Stomach (tissue), 9 donors: ENCODE measurements around the gene TBC1D16. TPM values are rescaled to one million over a fixed set of nuclear protein-coding genes. Genes with fewer than 3 reads are reported as not detected.

Source experiments
- DNase-seq, 2 donors: peaks; one replicate each; pipeline versions ENCODE4 v3.0.0 to v3.0.0-alpha.2; 2013 to 2019
- H3K27ac ChIP-seq, 5 donors: fragments of 200-600 bp in 4 of 5; sonication (generic) in 4 of 5; one replicate each; pipeline ENCODE4 v1.5.1; 2013 to 2019; ENCODE audit warnings: mild to moderate bottlenecking in 1 of 5, moderate library complexity in 1 of 5
- H3K27me3 ChIP-seq, 3 donors: fragments of 200-600 bp; sonication (generic); one replicate each; pipeline ENCODE4 v1.5.1; 2017 to 2019; ENCODE audit warnings: mixed run types in 1 of 3
- H3K36me3 ChIP-seq, 4 donors: fragments of 200-600 bp; sonication (generic); 1 replicate in 3 of 4; 2 replicates in 1 of 4; pipeline ENCODE4 v1.5.1; 2016 to 2019
- H3K4me1 ChIP-seq, 4 donors: fragments of 200-600 bp; sonication (generic); one replicate each; pipeline ENCODE4 v1.5.1; 2016 to 2019
- H3K4me3 ChIP-seq, 4 donors: fragments of 200-600 bp; sonication (generic) in 3 of 4; one replicate each; pipeline ENCODE4 v1.5.1; 2016 to 2019; ENCODE audit warnings: mild to moderate bottlenecking in 1 of 4
- H3K9me3 ChIP-seq, 4 donors: fragments of 200-600 bp; sonication (generic); one replicate each; pipeline ENCODE4 v1.5.1; 2016 to 2019
- EP300 ChIP-seq: sonication (generic); formaldehyde crosslinking; IDR thresholded peaks from one replicate; pipeline ENCODE4 v1.6.1; 2017; ENCODE audit warnings: antibody characterized with exemption
- POLR2A ChIP-seq, 4 donors: fragments of 450-650 bp; IDR thresholded peaks; one replicate each; pipeline ENCODE4 v1.6.1; 2016; ENCODE audit warnings: antibody characterized with exemption in 4 of 4, control low read depth in 2 of 4, mild to moderate bottlenecking in 1 of 4, moderate library complexity in 1 of 4
- POLR2AphosphoS5 ChIP-seq, 3 donors: sonication (generic); formaldehyde crosslinking; IDR thresholded peaks; one replicate each; pipeline ENCODE4 v1.6.1; 2016; ENCODE audit warnings: antibody characterized with exemption in 3 of 3
- WGBS, 5 donors: extraction: QIAGEN DNeasy Blood & Tissue Kit in 3 of 5; methylation state at CpG; one replicate each; pipeline versions ENCODE4 v1.1.5 to v1.1.7; 2013 to 2018; 5-methylcytosine and 5-hydroxymethylcytosine counted together
- intact Hi-C: fragments of 100-400 bp; cut with DNase I; formaldehyde crosslinking; loops from one replicate; pipeline ENCODE4 v1.15.1; 2023; ENCODE audit warnings: low total_unique reads
- polyA plus RNA-seq, 3 donors: library from polyadenylated mRNA; stranded (reverse); fragments of 200-250 nt; gene quantifications; one replicate each; pipeline ENCODE4 v1.2.3, GENCODE V29; 2013
- total RNA-seq, 5 donors: library from RNA; depleted of rRNA; stranded (reverse); fragments of >200 nt; gene quantifications; one replicate each; pipeline versions ENCODE4 v1.1.0 to v1.2.3, GENCODE V29; 2014 to 2016
- TF ChIP-seq, protein P1 (sequence below), 7 experiments: fragments of 450-650 bp in 4 of 7; fragments of 200-600 bp in 3 of 7; sonication (generic) in 3 of 7; IDR thresholded peaks; one replicate each; pipeline ENCODE4 v1.5.1; 2016 to 2019; ENCODE audit warnings: antibody characterized with exemption in 7 of 7, control low read depth in 2 of 7, mild to moderate bottlenecking in 1 of 7
- donor health status: healthy with polysubstance abuse.
- donor health status: Bipolar disorder and iron deficiency.
- donor health status: healthy.

TBC1D16 gene
- total and polyA plus RNA-seq, 8 donors = 3.0 to 22.2 (median 16.8) TPM

DNA sequence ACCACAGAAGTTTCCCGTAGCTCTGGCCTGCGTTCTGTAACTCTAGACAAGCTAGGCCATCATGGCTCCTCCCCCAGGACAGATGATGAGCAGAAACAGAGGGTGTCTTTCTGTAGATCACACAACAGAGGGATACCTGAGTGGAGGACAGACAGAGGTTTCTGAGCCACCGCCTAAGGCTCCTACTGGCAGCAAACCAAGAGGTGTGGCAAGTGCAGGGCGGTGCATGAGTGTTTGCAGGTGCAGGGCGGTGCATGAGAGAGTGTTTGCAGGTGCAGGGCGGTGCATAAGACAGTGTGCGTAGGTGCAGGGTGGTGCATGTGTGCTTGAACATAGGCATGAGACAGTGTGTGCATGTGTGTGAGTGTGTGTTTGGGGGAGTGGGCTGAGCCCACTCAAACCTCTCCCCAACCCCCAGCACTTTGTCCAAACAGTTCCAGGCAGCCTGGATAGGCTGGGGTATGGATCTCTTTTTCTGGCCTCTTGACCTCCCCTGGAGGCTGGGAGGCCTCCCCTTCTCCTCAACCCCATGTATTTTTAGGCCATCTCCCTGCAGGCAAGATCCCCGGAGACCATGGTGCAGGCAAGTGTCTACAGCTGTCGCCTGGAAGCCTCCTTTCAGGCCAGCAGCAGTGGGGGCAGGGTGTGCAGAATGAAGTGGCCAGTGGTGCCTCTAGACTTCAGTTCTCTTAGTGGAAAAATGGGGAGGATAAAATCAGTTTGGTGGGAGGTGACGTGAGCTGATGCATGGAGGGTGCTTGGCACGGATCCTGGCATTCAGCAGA lies 143.0 kb downstream of the TBC1D16 start:
- TF ChIP-seq POLR2A (IDR thresholded peaks at IDR 0.05) = no peak
- TF ChIP-seq, protein P1, sequence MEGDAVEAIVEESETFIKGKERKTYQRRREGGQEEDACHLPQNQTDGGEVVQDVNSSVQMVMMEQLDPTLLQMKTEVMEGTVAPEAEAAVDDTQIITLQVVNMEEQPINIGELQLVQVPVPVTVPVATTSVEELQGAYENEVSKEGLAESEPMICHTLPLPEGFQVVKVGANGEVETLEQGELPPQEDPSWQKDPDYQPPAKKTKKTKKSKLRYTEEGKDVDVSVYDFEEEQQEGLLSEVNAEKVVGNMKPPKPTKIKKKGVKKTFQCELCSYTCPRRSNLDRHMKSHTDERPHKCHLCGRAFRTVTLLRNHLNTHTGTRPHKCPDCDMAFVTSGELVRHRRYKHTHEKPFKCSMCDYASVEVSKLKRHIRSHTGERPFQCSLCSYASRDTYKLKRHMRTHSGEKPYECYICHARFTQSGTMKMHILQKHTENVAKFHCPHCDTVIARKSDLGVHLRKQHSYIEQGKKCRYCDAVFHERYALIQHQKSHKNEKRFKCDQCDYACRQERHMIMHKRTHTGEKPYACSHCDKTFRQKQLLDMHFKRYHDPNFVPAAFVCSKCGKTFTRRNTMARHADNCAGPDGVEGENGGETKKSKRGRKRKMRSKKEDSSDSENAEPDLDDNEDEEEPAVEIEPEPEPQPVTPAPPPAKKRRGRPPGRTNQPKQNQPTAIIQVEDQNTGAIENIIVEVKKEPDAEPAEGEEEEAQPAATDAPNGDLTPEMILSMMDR (IDR thresholded peaks at IDR 0.05) = peak in 1 of 7 experiments; percentile 7
- TF ChIP-seq POLR2AphosphoS5 (IDR thresholded peaks at IDR 0.05) = no peak
- TF ChIP-seq EP300 = no peak
- Histone ChIP-seq H3K27ac (no peak overlapping the region), H3K36me3 (no peaks in the 10 kb centered on the region), H3K9me3 (no peaks in the 10 kb centered on the region), H3K4me3 (no peak overlapping the region), H3K27me3 (peaks cover 0 to 72% (median 12%) of the 10 kb centered on the region in 3 donors), H3K4me1 (peaks cover 6 to 29% (median 25%) of the 10 kb centered on the region in 4 donors)
- intact Hi-C loops = no loop called here
- 36 to 55% (median 43%) methylated on average over 11 of the region's 11 CpGs for WGBS, 5 donors
- peak; percentile 78 to 80 for DNase-seq

DNA sequence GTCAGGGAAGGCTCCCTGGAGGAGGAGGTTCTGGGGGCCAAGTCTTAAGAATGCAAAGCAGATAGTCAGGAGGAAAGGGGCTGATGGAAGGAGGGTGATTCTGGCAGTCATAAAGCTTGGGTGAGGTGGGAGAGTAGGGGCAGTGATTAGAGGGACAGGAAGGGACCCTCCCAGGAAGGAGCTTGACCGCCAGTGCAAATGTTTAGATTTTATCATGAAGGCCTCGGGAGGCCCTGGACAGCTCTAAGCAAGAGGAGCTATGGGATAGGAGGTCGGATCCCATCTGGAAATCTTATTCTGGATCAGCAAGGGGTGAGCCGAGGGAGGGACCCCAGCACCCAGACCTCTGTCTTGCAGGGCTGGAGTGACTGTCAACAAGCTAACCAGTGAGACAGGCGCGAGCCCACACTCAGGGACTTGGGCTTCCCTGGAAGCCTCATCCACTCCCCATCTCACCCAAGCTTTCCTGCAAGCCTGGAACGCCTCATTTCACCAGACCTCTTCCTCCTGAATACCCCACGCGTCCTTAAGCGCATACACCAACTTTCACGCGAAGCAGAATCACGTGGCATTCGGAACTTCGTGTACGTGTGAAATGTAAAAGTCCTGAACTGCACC lies 144.4 kb downstream of the TBC1D16 start:
- TF ChIP-seq POLR2A (IDR thresholded peaks at IDR 0.05) (no peak), EP300 (no peak), POLR2AphosphoS5 (IDR thresholded peaks at IDR 0.05) (no peak)
- TF ChIP-seq, protein P1 (IDR thresholded peaks at IDR 0.05) = no peak
- no peak overlapping the region for H3K4me3 ChIP-seq
- peaks cover 6 to 26% (median 25%) of the 10 kb centered on the region in 4 donors for H3K4me1 ChIP-seq
- intact Hi-C loops = no loop called here
- peaks cover 0 to 72% (median 12%) of the 10 kb centered on the region in 3 donors for H3K27me3 ChIP-seq
- DNase-seq = no peak
- H3K36me3 ChIP-seq = no peaks in the 10 kb centered on the region
- H3K27ac ChIP-seq = no peak overlapping the region
- WGBS, 5 donors = 80 to 84% (median 81%) methylated on average over 16 of the region's 16 CpGs
- no peaks in the 10 kb centered on the region for H3K9me3 ChIP-seq

DNA sequence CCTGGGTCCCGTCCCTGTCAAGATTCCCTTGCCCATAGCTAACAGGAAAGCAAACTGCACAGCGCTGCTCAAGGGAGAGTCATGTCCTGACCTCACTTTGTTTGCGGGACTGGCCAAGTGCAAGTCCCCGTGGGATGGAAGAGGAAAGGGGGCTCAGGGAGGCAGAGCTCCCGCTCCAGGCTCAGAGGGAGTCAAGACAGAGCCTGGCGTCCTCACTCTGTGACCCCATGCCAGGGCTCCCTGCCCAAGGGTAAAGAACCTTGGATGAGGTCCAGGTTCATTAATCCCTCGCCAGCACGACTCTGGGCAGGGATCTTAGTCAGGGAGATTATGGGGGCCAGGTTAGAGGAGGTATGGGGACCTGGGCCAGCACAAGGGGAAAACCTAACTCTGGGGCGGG lies 145.0 kb downstream of the TBC1D16 start:
- Histone ChIP-seq H3K4me3 (no peak overlapping the region), H3K4me1 (peaks cover 6 to 26% (median 25%) of the 10 kb centered on the region in 4 donors), H3K9me3 (no peaks in the 10 kb centered on the region), H3K27me3 (peaks cover 0 to 74% (median 12%) of the 10 kb centered on the region in 3 donors), H3K27ac (no peak overlapping the region), H3K36me3 (no peaks in the 10 kb centered on the region)
- DNase-seq = peak in 1 of 2 donors; percentile 43
- WGBS, 5 donors = 20 to 38% (median 33%) methylated on average over 9 of the region's 9 CpGs
- TF ChIP-seq, protein P1 (IDR thresholded peaks at IDR 0.05) = no peak
- no peak for TF ChIP-seq EP300
- intact Hi-C loops = no loop called here

DNA sequence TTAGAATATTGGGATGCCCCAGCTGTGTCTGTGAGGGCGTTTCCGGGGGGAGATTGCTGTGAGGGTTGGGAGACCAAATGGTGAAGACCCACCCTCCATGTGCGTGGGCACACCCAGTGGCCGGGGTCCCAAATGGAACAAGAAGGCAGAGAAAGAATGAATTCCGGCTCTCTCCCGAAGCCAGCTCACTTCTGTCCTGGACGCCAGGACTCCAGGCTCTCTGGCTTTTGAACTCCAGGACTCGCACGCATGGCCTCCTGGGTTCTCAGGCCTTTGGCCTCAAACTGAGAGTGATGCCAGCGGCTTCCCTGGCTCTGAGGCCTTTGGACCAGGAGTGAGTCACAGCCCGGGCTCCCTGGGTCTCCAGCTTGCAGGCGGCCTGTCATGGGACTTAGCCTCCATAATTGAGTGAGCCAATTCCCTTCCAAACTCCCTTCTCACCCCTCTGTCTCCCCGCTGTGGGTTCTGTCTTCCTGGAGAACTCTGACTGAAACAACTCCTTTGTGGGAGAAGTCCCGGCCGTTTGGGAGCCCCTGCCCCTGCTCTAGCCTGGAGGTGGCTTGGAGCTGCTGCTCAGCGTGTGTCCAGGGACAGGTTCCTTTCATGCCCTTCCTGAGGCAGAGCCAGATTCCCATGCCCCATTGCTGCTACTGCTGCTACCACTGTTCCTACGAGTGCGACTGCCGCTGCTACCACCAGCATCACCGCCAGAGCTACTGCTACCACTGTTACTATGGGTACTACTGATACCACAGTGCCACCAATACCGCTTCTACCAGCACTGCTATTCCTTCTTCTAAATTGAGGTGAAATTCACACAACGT lies 146.6 kb downstream of the TBC1D16 start:
- TF ChIP-seq POLR2A (IDR thresholded peaks at IDR 0.05) (no peak), EP300 (no peak), POLR2AphosphoS5 (IDR thresholded peaks at IDR 0.05) (no peak)
- TF ChIP-seq, protein P1 (IDR thresholded peaks at IDR 0.05) = no peak
- Histone ChIP-seq H3K36me3 (no peaks in the 10 kb centered on the region), H3K27ac (no peak overlapping the region), H3K4me1 (peaks cover 6 to 26% (median 25%) of the 10 kb centered on the region in 4 donors), H3K9me3 (no peaks in the 10 kb centered on the region), H3K4me3 (no peak overlapping the region), H3K27me3 (peaks cover 0 to 82% (median 12%) of the 10 kb centered on the region in 3 donors)
- intact Hi-C loops = no loop called here
- no peak for DNase-seq
- WGBS, 5 donors = 78 to 91% (median 86%) methylated on average over 22 of the region's 22 CpGs
